Uterus (tissue), 2 donors: ENCODE measurements around the gene RUSF1.

ENCODE experiments used
- POLR2A ChIP-seq, 2 donors: fragments of 450-650 bp; IDR thresholded peaks; one replicate each; pipeline ENCODE4 v1.6.1; 2016; ENCODE audit warnings: antibody characterized with exemption in 2 of 2, mild to moderate bottlenecking in 1 of 2, moderate library complexity in 1 of 2
- TF ChIP-seq, protein P1 (sequence below), 4 experiments: fragments of 200-600 bp in 2 of 4; fragments of 450-650 bp in 2 of 4; sonication (generic) in 2 of 4; IDR thresholded peaks; one replicate each; pipeline ENCODE4 v1.5.1; 2016 to 2019; ENCODE audit warnings: antibody characterized with exemption in 4 of 4, mild to moderate bottlenecking in 2 of 4, moderate library complexity in 1 of 4

GRCh38 chr16:31487071-31487719 lies 21.0 kb downstream of the RUSF1 start:
- TF ChIP-seq, protein P1, sequence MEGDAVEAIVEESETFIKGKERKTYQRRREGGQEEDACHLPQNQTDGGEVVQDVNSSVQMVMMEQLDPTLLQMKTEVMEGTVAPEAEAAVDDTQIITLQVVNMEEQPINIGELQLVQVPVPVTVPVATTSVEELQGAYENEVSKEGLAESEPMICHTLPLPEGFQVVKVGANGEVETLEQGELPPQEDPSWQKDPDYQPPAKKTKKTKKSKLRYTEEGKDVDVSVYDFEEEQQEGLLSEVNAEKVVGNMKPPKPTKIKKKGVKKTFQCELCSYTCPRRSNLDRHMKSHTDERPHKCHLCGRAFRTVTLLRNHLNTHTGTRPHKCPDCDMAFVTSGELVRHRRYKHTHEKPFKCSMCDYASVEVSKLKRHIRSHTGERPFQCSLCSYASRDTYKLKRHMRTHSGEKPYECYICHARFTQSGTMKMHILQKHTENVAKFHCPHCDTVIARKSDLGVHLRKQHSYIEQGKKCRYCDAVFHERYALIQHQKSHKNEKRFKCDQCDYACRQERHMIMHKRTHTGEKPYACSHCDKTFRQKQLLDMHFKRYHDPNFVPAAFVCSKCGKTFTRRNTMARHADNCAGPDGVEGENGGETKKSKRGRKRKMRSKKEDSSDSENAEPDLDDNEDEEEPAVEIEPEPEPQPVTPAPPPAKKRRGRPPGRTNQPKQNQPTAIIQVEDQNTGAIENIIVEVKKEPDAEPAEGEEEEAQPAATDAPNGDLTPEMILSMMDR (IDR thresholded peaks at IDR 0.05): no peak
- TF ChIP-seq POLR2A (IDR thresholded peaks at IDR 0.05): no peak
